Measurements from ENCODE around the gene UBR4. TPM values are rescaled to one million over a fixed set of nuclear protein-coding genes. Genes with fewer than 3 reads are reported as not detected.

Gene UBR4
- polyA plus RNA-seq, 3 donors, result 44.3 to 93.8 (median 49.4) TPM

DNA sequence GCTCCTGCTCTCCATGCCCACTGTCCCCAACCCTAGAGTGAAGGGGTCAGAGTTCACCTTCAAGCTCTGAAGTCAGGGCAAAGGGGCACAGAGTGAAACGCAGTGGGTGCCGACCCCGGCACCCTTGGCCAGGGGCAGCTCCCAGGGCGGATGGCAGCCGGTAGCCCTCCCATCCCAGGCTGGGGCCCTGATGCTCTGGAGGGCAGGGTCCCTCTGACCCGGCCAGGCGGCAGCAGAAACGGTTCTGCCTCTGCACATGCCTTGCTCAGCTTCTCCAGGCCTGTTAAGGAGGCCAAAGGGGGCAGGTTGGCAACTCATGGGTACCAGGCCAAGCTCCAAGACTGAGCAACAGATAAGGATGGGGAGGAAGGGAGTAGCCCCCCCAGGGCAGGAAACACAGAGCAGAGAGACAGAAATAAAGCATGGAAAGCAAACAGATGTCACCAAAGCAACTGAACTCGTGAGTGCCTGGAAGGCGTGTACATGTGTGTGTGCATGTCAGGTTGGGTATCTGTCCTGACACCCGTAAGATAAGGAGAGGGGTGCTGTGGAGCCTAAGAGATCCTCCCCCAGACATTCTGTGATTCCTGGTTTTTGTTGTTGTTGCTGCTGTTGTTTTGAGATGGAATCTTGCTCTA is 141.3 kb downstream of the UBR4 start:
- Mint-ChIP-seq H3K27ac (peak overlapping the region in 4 of 7 donors; percentile 2 to 75 (median 50)), H3K36me3 (peaks cover 8 to 15% of the 10 kb centered on the region in 2 donors), H3K27me3 (ENCODE audit: low read depth in 3 of 3) (peaks cover 0 to 24% (median 6%) of the 10 kb centered on the region in 3 donors), H3K4me1 (peaks cover 5% of the 10 kb centered on the region), H3K9me3 (no peaks in the 10 kb centered on the region), H3K4me3 (no peak overlapping the region)
- Histone ChIP-seq H3K9ac (ENCODE audit: insufficient read depth, low read length, poor library complexity, severe bottlenecking) (no peak overlapping the region), H3K9me3 (replicated peaks in 1 of 2; ENCODE audit: control insufficient read depth in 1 of 2, insufficient read depth in 1 of 2, low read length in 2 of 2) (no peaks in the 10 kb centered on the region), H3K27ac (ENCODE audit: low read depth in 1 of 2, low read length in 2 of 2) (no peak overlapping the region), H2AFZ (ENCODE audit: insufficient read depth, low read depth, low read length, poor library complexity, severe bottlenecking) (no peak overlapping the region), H3K27me3 (ENCODE audit: control insufficient read depth in 2 of 2, insufficient read depth in 2 of 2, low read length in 2 of 2) (no peaks in the 10 kb centered on the region), H3K4me1 (ENCODE audit: control insufficient read depth in 1 of 2, insufficient read depth in 2 of 2, low read length in 2 of 2) (no peaks in the 10 kb centered on the region), H3K36me3 (replicated peaks in 1 of 2; ENCODE audit: control insufficient read depth in 1 of 2, insufficient read depth in 2 of 2, low read length in 2 of 2) (peaks cover 8 to 15% of the 10 kb centered on the region in 2 donors), H3K4me2 (replicated peaks; ENCODE audit: extremely low read depth, low read length, poor library complexity, severe bottlenecking) (no peak overlapping the region), H3K4me3 (replicated peaks in 1 of 3; ENCODE audit: low read depth in 2 of 3, low read length in 3 of 3) (no peak overlapping the region), H4K20me1 (ENCODE audit: insufficient read depth, low read length) (no peaks in the 10 kb centered on the region), H3K79me2 (ENCODE audit: insufficient read depth, low read length) (no peaks in the 10 kb centered on the region)
- TF ChIP-seq CTCF (IDR thresholded peaks at IDR 0.05), result no peak
- WGBS (ENCODE audit: insufficient coverage), result 83% methylated on average over 10 of the region's 11 CpGs
- no peak for DNase-seq
- intact Hi-C loops (cut with micrococcal nuclease), result no loop called here

- Histone ChIP-seq H3K4me3 (replicated peaks in 1 of 3; ENCODE audit: low read depth in 2 of 3, low read length in 3 of 3) (no peak overlapping the region), H3K27ac (ENCODE audit: low read depth in 1 of 2, low read length in 2 of 2) (no peak overlapping the region), H3K4me1 (ENCODE audit: control insufficient read depth in 1 of 2, insufficient read depth in 2 of 2, low read length in 2 of 2) (no peaks in the 10 kb centered on the region), H3K79me2 (ENCODE audit: insufficient read depth, low read length) (no peaks in the 10 kb centered on the region), H3K9me3 (replicated peaks in 1 of 2; ENCODE audit: control insufficient read depth in 1 of 2, insufficient read depth in 1 of 2, low read length in 2 of 2) (no peaks in the 10 kb centered on the region), H3K27me3 (ENCODE audit: control insufficient read depth in 2 of 2, insufficient read depth in 2 of 2, low read length in 2 of 2) (no peaks in the 10 kb centered on the region), H3K9ac (ENCODE audit: insufficient read depth, low read length, poor library complexity, severe bottlenecking) (no peak overlapping the region), H3K36me3 (replicated peaks in 1 of 2; ENCODE audit: control insufficient read depth in 1 of 2, insufficient read depth in 2 of 2, low read length in 2 of 2) (peaks cover 1 to 8% of the 10 kb centered on the region in 2 donors), H4K20me1 (ENCODE audit: insufficient read depth, low read length) (no peaks in the 10 kb centered on the region), H2AFZ (ENCODE audit: insufficient read depth, low read depth, low read length, poor library complexity, severe bottlenecking) (no peak overlapping the region), H3K4me2 (replicated peaks; ENCODE audit: extremely low read depth, low read length, poor library complexity, severe bottlenecking) (no peak overlapping the region)
- H3K36me3 Mint-ChIP-seq, result peaks cover 3 to 8% of the 10 kb centered on the region in 2 donors
- H3K4me3 Mint-ChIP-seq, result peak overlapping the region in 1 of 2 donors; percentile 13
- peaks cover 0 to 24% (median 6%) of the 10 kb centered on the region in 3 donors for H3K27me3 Mint-ChIP-seq (ENCODE audit: low read depth in 3 of 3)
- peak overlapping the region in 1 of 7 donors; percentile 36 for H3K27ac Mint-ChIP-seq
- H3K9me3 Mint-ChIP-seq, result no peaks in the 10 kb centered on the region
- TF ChIP-seq CTCF (IDR thresholded peaks at IDR 0.05), result no peak
- H3K4me1 Mint-ChIP-seq, result peaks cover 5% of the 10 kb centered on the region
- DNase-seq, result no peak
- WGBS (ENCODE audit: insufficient coverage), result 55% methylated on average over 6 of the region's 14 CpGs
- intact Hi-C loops (cut with micrococcal nuclease), result no loop called here
These were observed 142.0 kb downstream of the UBR4 start for GRCh38 chr1:19067912-19068638.

Data from CD14-positive monocyte (primary cell).